Hepatocyte (in vitro differentiated cells): ENCODE results near the gene CCT5. TPM values are rescaled to one million over a fixed set of nuclear protein-coding genes. Genes with fewer than 3 reads are reported as not detected.

Experiments used
- DNase-seq: peaks from one replicate; pipeline ENCODE4 v3.0.0-alpha.2; 2016; ENCODE audit warnings: low spot score
- H2AFZ ChIP-seq: fragments of 200-600 bp; sonication (generic); 2 replicates; pipeline ENCODE4 v1.6.0; 2016; ENCODE audit warnings: antibody characterized with exemption, mild to moderate bottlenecking
- H3K27ac ChIP-seq: fragments of 200-600 bp; sonication (generic); 2 replicates; pipeline ENCODE4 v1.5.1; 2016; ENCODE audit warnings: mild to moderate bottlenecking
- H3K27me3 ChIP-seq: fragments of 200-600 bp; sonication (generic); 2 replicates; pipeline ENCODE4 v1.6.1; 2016
- H3K36me3 ChIP-seq: fragments of 200-600 bp; sonication (generic); replicated peaks from 2 replicates; pipeline ENCODE4 v1.5.1; 2016; ENCODE audit warnings: low read depth; ENCODE audit not compliant: insufficient read depth
- H3K4me1 ChIP-seq: fragments of 200-600 bp; sonication (generic); 2 replicates; pipeline ENCODE4 v1.5.1; 2016; ENCODE audit warnings: mild to moderate bottlenecking, moderate library complexity; ENCODE audit not compliant: insufficient read depth
- H3K4me2 ChIP-seq: fragments of 200-600 bp; sonication (generic); 2 replicates; pipeline ENCODE4 v1.6.0; 2016
- H3K4me3 ChIP-seq: fragments of 200-600 bp; sonication (generic); 2 replicates; pipeline ENCODE4 v1.5.1; 2016; ENCODE audit warnings: mild to moderate bottlenecking
- H3K79me2 ChIP-seq: fragments of 200-600 bp; sonication (generic); 2 replicates; pipeline ENCODE4 v1.6.0; 2017; ENCODE audit warnings: mild to moderate bottlenecking
- H3K9me2 ChIP-seq: fragments of 200-600 bp; sonication (generic); replicated peaks from 2 replicates; pipeline ENCODE4 v1.6.0; 2017; ENCODE audit warnings: mild to moderate bottlenecking; ENCODE audit not compliant: insufficient read depth
- H3K9me3 ChIP-seq: fragments of 200-600 bp; sonication (generic); 2 replicates; pipeline ENCODE4 v1.5.1; 2016; ENCODE audit warnings: low read depth, mild to moderate bottlenecking
- H4K20me1 ChIP-seq: fragments of 200-600 bp; sonication (generic); 2 replicates; pipeline ENCODE4 v1.6.0; 2016; ENCODE audit warnings: mild to moderate bottlenecking; ENCODE audit not compliant: insufficient read depth, poor library complexity, severe bottlenecking
- EZH2 ChIP-seq: fragments of 200-600 bp; sonication (generic); IDR thresholded peaks from 2 replicates; pipeline ENCODE4 v1.6.1; 2016; ENCODE audit warnings: antibody characterized with exemption, mild to moderate bottlenecking, borderline replicate concordance
- EZH2phosphoT487 ChIP-seq: fragments of 200-600 bp; sonication (generic); IDR thresholded peaks from one replicate; pipeline ENCODE4 v1.6.1; 2018; ENCODE audit warnings: antibody characterized with exemption, mild to moderate bottlenecking, low read depth, moderate library complexity; ENCODE audit not compliant: unreplicated experiment, severe bottlenecking
- WGBS: methylation state at CpG from one replicate; pipeline ENCODE4 v1.1.6; 2016; ENCODE audit warnings: low lambda C conversion rate; ENCODE audit errors: missing lambda C conversion rate; 5-methylcytosine and 5-hydroxymethylcytosine counted together
- polyA plus RNA-seq: library from polyadenylated mRNA; unstranded; fragments of >200 nt; fragmentation: Nextera tagmentation; extraction: Ambion mirVana; gene quantifications from 2 replicates; pipeline ENCODE4 v1.2.1, GENCODE V29; 2016
- total RNA-seq: library from RNA; depleted of rRNA; stranded (reverse); fragments of >200 nt; gene quantifications from 2 replicates; pipeline ENCODE4 v1.2.3, GENCODE V29; 2014
- TF ChIP-seq, protein P1 (sequence below): fragments of 200-600 bp; sonication (generic); IDR thresholded peaks from 2 replicates; pipeline ENCODE4 v1.5.1; 2016; ENCODE audit warnings: antibody characterized with exemption, mild to moderate bottlenecking; ENCODE audit not compliant: poor library complexity

Gene CCT5
- total and polyA plus RNA-seq, 2 experiments from 2014 or later: 203 to 282 TPM

DNA sequence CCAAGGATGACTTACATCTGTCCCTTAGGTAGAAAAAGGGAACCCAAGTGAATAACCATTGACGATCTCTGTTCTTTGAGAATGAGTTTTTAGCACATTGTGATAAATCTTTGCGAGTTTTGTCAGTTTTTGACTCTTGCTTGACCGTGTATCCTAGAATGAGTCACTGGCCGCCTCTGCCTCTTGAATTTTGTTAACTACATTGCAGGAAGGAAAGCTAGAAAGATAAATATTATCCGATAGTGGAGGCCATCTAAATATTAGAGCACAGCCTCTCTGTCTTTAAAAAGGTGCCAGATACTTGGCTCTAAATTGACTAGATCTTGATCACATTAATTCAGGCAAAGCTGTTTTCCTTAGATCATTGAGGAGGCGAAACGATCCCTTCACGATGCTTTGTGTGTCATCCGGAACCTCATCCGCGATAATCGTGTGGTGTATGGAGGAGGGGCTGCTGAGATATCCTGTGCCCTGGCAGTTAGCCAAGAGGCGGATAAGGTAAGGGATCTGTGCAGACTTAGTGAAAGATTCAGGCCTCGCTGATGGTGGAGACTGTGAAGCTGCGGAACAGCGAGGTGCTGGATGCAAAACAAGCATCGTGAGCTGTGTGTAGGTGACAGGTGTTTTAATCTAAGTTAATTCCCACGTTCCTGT is 12.2 kb downstream of the CCT5 start:
- WGBS: 78% methylated on average over 18 of the region's 18 CpGs
- H3K36me3 ChIP-seq: peaks cover 4% of the 10 kb centered on the region
- no peak overlapping the region for H2AFZ ChIP-seq

DNA sequence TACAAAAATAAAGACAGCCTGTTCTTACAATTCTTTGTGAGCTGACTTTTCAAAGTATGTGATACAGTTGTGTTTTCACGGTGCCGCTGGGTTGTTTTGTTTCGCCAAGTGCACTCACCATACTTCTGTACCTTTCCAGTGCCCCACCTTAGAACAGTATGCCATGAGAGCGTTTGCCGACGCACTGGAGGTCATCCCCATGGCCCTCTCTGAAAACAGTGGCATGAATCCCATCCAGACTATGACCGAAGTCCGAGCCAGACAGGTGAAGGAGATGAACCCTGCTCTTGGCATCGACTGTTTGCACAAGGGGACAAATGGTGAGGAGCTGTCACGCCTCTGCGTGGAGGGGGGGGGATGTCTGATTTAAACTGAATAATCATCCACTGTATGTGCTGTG is 12.9 kb downstream of the CCT5 start:
- no peaks in the 10 kb centered on the region for H3K27me3 ChIP-seq
- peaks cover 4% of the 10 kb centered on the region for H3K36me3 ChIP-seq
- H3K9me2 ChIP-seq: no peaks in the 10 kb centered on the region
- peaks cover 3% of the 10 kb centered on the region for H3K79me2 ChIP-seq
- H3K9me3 ChIP-seq: no peaks in the 10 kb centered on the region
- TF ChIP-seq, protein P1, sequence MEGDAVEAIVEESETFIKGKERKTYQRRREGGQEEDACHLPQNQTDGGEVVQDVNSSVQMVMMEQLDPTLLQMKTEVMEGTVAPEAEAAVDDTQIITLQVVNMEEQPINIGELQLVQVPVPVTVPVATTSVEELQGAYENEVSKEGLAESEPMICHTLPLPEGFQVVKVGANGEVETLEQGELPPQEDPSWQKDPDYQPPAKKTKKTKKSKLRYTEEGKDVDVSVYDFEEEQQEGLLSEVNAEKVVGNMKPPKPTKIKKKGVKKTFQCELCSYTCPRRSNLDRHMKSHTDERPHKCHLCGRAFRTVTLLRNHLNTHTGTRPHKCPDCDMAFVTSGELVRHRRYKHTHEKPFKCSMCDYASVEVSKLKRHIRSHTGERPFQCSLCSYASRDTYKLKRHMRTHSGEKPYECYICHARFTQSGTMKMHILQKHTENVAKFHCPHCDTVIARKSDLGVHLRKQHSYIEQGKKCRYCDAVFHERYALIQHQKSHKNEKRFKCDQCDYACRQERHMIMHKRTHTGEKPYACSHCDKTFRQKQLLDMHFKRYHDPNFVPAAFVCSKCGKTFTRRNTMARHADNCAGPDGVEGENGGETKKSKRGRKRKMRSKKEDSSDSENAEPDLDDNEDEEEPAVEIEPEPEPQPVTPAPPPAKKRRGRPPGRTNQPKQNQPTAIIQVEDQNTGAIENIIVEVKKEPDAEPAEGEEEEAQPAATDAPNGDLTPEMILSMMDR: no peak
- TF ChIP-seq EZH2phosphoT487 (no peak), EZH2 (no peak)
- no peak overlapping the region for H3K27ac ChIP-seq
- 96% methylated on average over 11 of the region's 11 CpGs for WGBS
- H3K4me1 ChIP-seq: peaks cover 5% of the 10 kb centered on the region
- DNase-seq: no peak
- no peak overlapping the region for H3K4me2 ChIP-seq
- no peak overlapping the region for H2AFZ ChIP-seq
- H3K4me3 ChIP-seq: no peak overlapping the region
- no peaks in the 10 kb centered on the region for H4K20me1 ChIP-seq

More for the DNA sequence above, 12.2 kb downstream of the CCT5 start:
- H3K9me3 ChIP-seq: no peaks in the 10 kb centered on the region
- no peak for DNase-seq
- H3K27ac ChIP-seq: no peak overlapping the region
- no peak overlapping the region for H3K4me2 ChIP-seq
- peaks cover 4% of the 10 kb centered on the region for H4K20me1 ChIP-seq
- no peak for TF ChIP-seq EZH2phosphoT487
- TF ChIP-seq, protein P1: no peak
- no peak for TF ChIP-seq EZH2
- peaks cover 5% of the 10 kb centered on the region for H3K4me1 ChIP-seq
- H3K79me2 ChIP-seq: peaks cover 3% of the 10 kb centered on the region
- H3K9me2 ChIP-seq: no peaks in the 10 kb centered on the region
- no peak overlapping the region for H3K4me3 ChIP-seq
- H3K27me3 ChIP-seq: no peaks in the 10 kb centered on the region

DNA sequence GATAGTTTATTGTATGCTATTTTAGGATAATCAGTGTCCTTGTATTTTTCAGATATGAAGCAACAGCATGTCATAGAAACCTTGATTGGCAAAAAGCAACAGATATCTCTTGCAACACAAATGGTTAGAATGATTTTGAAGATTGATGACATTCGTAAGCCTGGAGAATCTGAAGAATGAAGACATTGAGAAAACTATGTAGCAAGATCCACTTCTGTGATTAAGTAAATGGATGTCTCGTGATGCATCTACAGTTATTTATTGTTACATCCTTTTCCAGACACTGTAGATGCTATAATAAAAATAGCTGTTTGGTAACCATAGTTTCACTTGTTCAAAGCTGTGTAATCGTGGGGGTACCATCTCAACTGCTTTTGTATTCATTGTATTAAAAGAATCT is 14.5 kb downstream of the CCT5 start:
- no peaks in the 10 kb centered on the region for H4K20me1 ChIP-seq
- TF ChIP-seq, protein P1: no peak
- TF ChIP-seq EZH2 (no peak), EZH2phosphoT487 (no peak)
- no peak overlapping the region for H3K4me2 ChIP-seq
- peaks cover 4% of the 10 kb centered on the region for H3K36me3 ChIP-seq
- H3K9me2 ChIP-seq: no peaks in the 10 kb centered on the region
- no peak overlapping the region for H3K4me3 ChIP-seq
- no peaks in the 10 kb centered on the region for H3K27me3 ChIP-seq
- WGBS: 69% methylated on average over 3 of the region's 3 CpGs
- H3K4me1 ChIP-seq: peaks cover 5% of the 10 kb centered on the region
- no peak overlapping the region for H2AFZ ChIP-seq
- peak overlapping the region; percentile 26 for H3K27ac ChIP-seq
- no peaks in the 10 kb centered on the region for H3K9me3 ChIP-seq
- DNase-seq: no peak
- H3K79me2 ChIP-seq: no peaks in the 10 kb centered on the region
